KMS-11 (cell line): ENCODE data around the gene FOXR1.

Experiments used
- H2AFZ ChIP-seq: fragments of 200-600 bp; sonication (generic); 2 replicates; pipeline ENCODE4 v1.6.1; 2016; ENCODE audit warnings: antibody characterized with exemption, mixed run types, low read depth
- H3K27ac ChIP-seq: fragments of 200-600 bp; sonication (generic); 2 replicates; pipeline ENCODE4 v1.6.1; 2016; ENCODE audit warnings: mild to moderate bottlenecking, mixed run types
- H3K27me3 ChIP-seq: fragments of 200-600 bp; sonication (generic); 2 replicates; pipeline ENCODE4 v1.6.1; 2017; ENCODE audit warnings: mild to moderate bottlenecking, low read depth, mixed run types, moderate library complexity; ENCODE audit not compliant: insufficient read depth
- H3K36me3 ChIP-seq: fragments of 200-600 bp; sonication (generic); 2 replicates; pipeline ENCODE4 v1.6.1; 2017; ENCODE audit warnings: mild to moderate bottlenecking, mixed run types; ENCODE audit not compliant: insufficient read depth
- H3K4me1 ChIP-seq: fragments of 200-600 bp; sonication (generic); 2 replicates; pipeline ENCODE4 v1.6.1; 2016; ENCODE audit warnings: mild to moderate bottlenecking, low read depth, mixed run types; ENCODE audit not compliant: poor library complexity, severe bottlenecking
- H3K4me2 ChIP-seq: fragments of 200-600 bp; sonication (generic); 2 replicates; pipeline ENCODE4 v1.7.0; 2016; ENCODE audit warnings: mild to moderate bottlenecking, mixed run types
- H3K4me3 ChIP-seq: fragments of 200-600 bp; sonication (generic); IDR thresholded peaks from 2 replicates; pipeline ENCODE4 v1.6.1; 2017; ENCODE audit warnings: low read depth, low read length, mixed read lengths; ENCODE audit not compliant: insufficient read depth
- H3K79me2 ChIP-seq: fragments of 200-600 bp; sonication (generic); 2 replicates; pipeline ENCODE4 v1.6.1; 2016; ENCODE audit warnings: low read depth, mixed run types; ENCODE audit not compliant: insufficient read depth
- H3K9ac ChIP-seq: fragments of 200-600 bp; sonication (generic); 2 replicates; pipeline ENCODE4 v1.6.1; 2016; ENCODE audit warnings: mild to moderate bottlenecking, mixed run types
- H4K20me1 ChIP-seq: fragments of 200-600 bp; sonication (generic); 2 replicates; pipeline ENCODE4 v1.6.1; 2016; ENCODE audit warnings: mild to moderate bottlenecking, mixed run types; ENCODE audit not compliant: insufficient read depth
- CTCF ChIP-seq: fragments of 200-600 bp; sonication (generic); conservative IDR thresholded peaks from 2 replicates; pipeline ENCODE4 v1.6.1; 2017; ENCODE audit warnings: low read depth, mild to moderate bottlenecking, antibody characterized with exemption, low read length, moderate library complexity, mixed read lengths

Gene FOXR1

GRCh38 chr11:119029340-119030028, 57.9 kb downstream of the FOXR1 start:
- Histone ChIP-seq H2AFZ (peak overlapping the region; percentile 22; the same call in 1 of the 2 replicates), H3K27ac (peak overlapping the region; percentile 71), H3K4me3 (no peak overlapping the region), H3K4me1 (peaks cover 41% of the 10 kb centered on the region), H3K9ac (peak overlapping the region; percentile 73), H3K4me2 (peak overlapping the region; percentile 96), H3K36me3 (no peaks in the 10 kb centered on the region; the same call in 1 of the 2 replicates), H4K20me1 (no peaks in the 10 kb centered on the region), H3K79me2 (peaks cover 30% of the 10 kb centered on the region), H3K27me3 (no peaks in the 10 kb centered on the region)
- TF ChIP-seq CTCF, result no peak

- peaks cover 25% of the 10 kb centered on the region for H3K79me2 ChIP-seq
- H3K4me1 ChIP-seq, result peaks cover 36% of the 10 kb centered on the region
- peak overlapping the region; percentile 71 for H3K27ac ChIP-seq
- no peaks in the 10 kb centered on the region for H3K27me3 ChIP-seq
- H4K20me1 ChIP-seq, result no peaks in the 10 kb centered on the region
- peak overlapping the region; percentile 96 for H3K4me2 ChIP-seq
- H3K4me3 ChIP-seq, result no peak overlapping the region
- peak overlapping the region; percentile 22; the same call in 1 of the 2 replicates for H2AFZ ChIP-seq
- peak overlapping the region; percentile 73 for H3K9ac ChIP-seq
- no peaks in the 10 kb centered on the region; the same call in 1 of the 2 replicates for H3K36me3 ChIP-seq
- TF ChIP-seq CTCF, result no peak
These were observed 58.4 kb downstream of the FOXR1 start for GRCh38 chr11:119030029-119030328.

- Histone ChIP-seq H3K4me1 (peaks cover 31% of the 10 kb centered on the region), H3K4me2 (peak within 1 kb of the TSS; percentile 96), H3K4me3 (no peak within 1 kb of the TSS), H2AFZ (peak within 1 kb of the TSS; percentile 22; the same call in 1 of the 2 replicates), H3K27me3 (no peaks in the 10 kb centered on the region), H3K36me3 (no peaks in the 10 kb centered on the region; the same call in 1 of the 2 replicates), H3K9ac (peak within 1 kb of the TSS; percentile 73), H4K20me1 (no peaks in the 10 kb centered on the region), H3K79me2 (peaks cover 24% of the 10 kb centered on the region), H3K27ac (peak within 1 kb of the TSS; percentile 71)
- TF ChIP-seq CTCF, result no peak
These were observed 58.9 kb downstream of the FOXR1 start, which contains the start of gene SLC37A4 for GRCh38 chr11:119030329-119031047. Gene SLC37A4 (minus strand): TSS chr11:119030877.
